HG03135 (cell line): ENCODE data around the gene AHR.
"Not testable (repeated sequence)": the region's sequence is repeated elsewhere in the genome, so short reads cannot be mapped to it uniquely, and the experiment has no call there.

Experiments
- ATAC-seq: cut with Tn5 transposase; IDR thresholded peaks from one replicate; pipeline ENCODE4 v1.9.1; 2021; ENCODE audit warnings: mild to moderate bottlenecking, moderate library complexity; ENCODE audit not compliant: unreplicated experiment

Gene AHR

GRCh38 chr7:17336168-17336567, 37.7 kb downstream of the AHR start:
- ATAC-seq, result no peak

GRCh38 chr7:17339139-17339538, 40.7 kb downstream of the AHR start:
- no peak for ATAC-seq

GRCh38 chr7:17339952-17340351, 41.5 kb downstream of the AHR start:
- ATAC-seq, result no peak

- no peak for ATAC-seq
Observed at GRCh38 chr7:17340655-17341054, 42.2 kb downstream of the AHR start.

- ATAC-seq, result no peak
Observed at GRCh38 chr7:17342756-17343155, 44.3 kb downstream of the AHR start.

- no peak for ATAC-seq
Observed at GRCh38 chr7:17347401-17347800, 48.9 kb downstream of the AHR start.

- ATAC-seq, result not testable (repeated sequence)
Observed at GRCh38 chr7:17348932-17349331, 50.5 kb downstream of the AHR start.

- ATAC-seq, result not testable (repeated sequence)
Observed at GRCh38 chr7:17350321-17350720, 51.9 kb downstream of the AHR start.

- ATAC-seq, result not testable (repeated sequence)
Observed at GRCh38 chr7:17353650-17354419, 55.4 kb downstream of the AHR start.

- no peak for ATAC-seq
Observed at GRCh38 chr7:17354473-17354872, 56.0 kb downstream of the AHR start.

GRCh38 chr7:17355050-17355449, 56.6 kb downstream of the AHR start:
- ATAC-seq, result no peak

- no peak for ATAC-seq
Observed at GRCh38 chr7:17357952-17358351, 59.5 kb downstream of the AHR start.

- no peak for ATAC-seq
Observed at GRCh38 chr7:17359610-17360009, 61.2 kb downstream of the AHR start.

GRCh38 chr7:17362439-17363105, 64.1 kb downstream of the AHR start:
- ATAC-seq, result no peak

GRCh38 chr7:17364671-17365070, 66.2 kb downstream of the AHR start:
- ATAC-seq, result no peak

GRCh38 chr7:17365775-17366174, 67.3 kb downstream of the AHR start:
- no peak for ATAC-seq

GRCh38 chr7:17367502-17367901, 69.0 kb downstream of the AHR start:
- no peak for ATAC-seq

GRCh38 chr7:17368856-17369524, 70.5 kb downstream of the AHR start:
- ATAC-seq, result no peak

GRCh38 chr7:17369691-17370426, 71.4 kb downstream of the AHR start:
- no peak for ATAC-seq

GRCh38 chr7:17370901-17371585, 72.6 kb downstream of the AHR start:
- ATAC-seq, result no peak
